CD4-positive, alpha-beta T cell treated with Interleukin-6 for 4 hours (primary cell): ENCODE measurements around the gene SNX6.
"Not testable (repeated sequence)": the region's sequence is repeated elsewhere in the genome, so short reads cannot be mapped to it uniquely, and the experiment has no call there.

Source experiments
- DNase-seq: peaks from one replicate; pipeline ENCODE4 v3.0.0-alpha.2; 2020; ENCODE audit warnings: mixed read lengths

Gene SNX6

GRCh38 chr14:34556498-34556829, 73.5 kb downstream of the SNX6 start:
- DNase-seq: not testable (repeated sequence)

GRCh38 chr14:34555583-34556497, 74.1 kb downstream of the SNX6 start:
- not testable (repeated sequence) for DNase-seq

GRCh38 chr14:34554540-34555250, 75.3 kb downstream of the SNX6 start:
- no peak for DNase-seq

DNA sequence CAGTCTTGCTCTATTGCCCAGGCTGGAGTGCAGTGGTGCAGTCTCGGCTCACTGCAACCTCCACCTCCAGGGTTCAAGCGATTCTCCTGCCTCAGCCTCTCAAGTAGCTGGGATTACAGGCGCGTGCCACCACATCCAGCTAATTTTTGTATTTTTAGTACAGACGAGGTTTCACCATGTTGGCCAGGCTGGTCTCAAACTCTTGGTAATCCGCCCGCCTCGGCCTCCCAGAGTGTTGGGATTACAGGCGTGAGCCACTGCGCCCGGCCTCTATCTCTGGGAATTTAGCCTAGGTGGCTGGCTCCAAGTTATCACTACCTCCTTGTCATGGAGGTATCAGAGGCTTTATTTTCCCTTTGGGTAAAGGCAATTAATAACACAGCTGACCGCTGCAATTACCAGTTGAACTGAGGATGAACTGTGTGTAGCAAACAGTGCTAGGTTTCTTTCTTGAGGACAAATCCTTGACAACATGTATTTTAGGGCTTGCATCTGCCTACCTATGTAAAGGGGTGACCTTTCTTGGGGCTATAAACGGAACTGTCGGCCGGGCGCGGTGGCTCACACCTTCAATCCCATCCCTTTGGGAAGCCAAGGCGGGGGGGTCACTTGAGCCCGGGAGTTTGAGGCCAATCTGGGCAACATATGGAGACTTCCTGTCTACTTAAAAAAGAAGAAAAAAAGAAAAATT, 80.5 kb downstream of the SNX6 start:
- not testable (repeated sequence) for DNase-seq

DNA sequence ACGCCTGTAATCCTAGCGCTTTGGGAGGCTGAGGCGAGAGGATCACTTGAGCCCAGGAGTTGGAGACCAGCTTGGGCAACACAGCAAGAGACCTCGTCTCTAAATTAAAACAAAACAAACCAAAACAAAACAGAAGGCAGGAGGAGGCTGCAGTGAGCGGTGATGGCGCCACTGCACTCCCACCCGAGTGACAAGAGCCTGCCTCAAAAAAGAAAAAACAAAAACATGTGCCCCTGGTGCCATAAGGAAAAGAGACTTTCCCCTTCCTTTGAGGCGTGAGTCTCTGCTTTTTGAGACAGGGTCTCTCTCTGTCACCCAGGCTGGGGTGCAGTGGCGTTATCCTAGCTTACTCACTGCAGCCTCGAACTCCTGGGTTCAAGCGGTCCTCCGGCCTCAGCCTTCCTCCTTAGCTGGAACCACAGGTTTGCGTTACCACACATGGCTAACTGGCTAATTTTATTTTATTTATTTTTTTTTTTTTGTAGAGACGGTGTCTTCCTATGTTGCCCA, 81.4 kb downstream of the SNX6 start:
- DNase-seq: no peak

DNA sequence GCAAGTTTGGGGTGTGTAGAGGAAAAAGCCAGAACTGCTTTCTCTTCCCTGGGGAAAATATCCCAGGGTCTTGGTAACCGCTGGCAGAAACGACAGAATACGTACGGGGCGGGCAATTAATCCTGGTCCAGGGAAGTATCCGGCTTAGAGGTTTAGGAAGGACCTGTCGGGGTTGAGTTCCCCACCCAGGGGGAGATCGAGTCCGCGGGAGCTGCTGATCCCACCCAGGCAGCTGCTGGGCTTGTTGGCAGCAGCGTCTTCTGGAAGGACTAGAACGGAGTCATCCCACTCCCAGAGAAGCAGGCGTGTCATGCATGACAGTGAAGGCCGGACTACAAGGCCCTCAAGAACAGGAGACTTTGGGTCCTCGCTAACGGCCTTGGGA, 82.8 kb downstream of the SNX6 start:
- DNase-seq: not testable (repeated sequence)

- not testable (repeated sequence) for DNase-seq
Measured at GRCh38 chr14:34546272-34547135, 83.4 kb downstream of the SNX6 start.

DNA sequence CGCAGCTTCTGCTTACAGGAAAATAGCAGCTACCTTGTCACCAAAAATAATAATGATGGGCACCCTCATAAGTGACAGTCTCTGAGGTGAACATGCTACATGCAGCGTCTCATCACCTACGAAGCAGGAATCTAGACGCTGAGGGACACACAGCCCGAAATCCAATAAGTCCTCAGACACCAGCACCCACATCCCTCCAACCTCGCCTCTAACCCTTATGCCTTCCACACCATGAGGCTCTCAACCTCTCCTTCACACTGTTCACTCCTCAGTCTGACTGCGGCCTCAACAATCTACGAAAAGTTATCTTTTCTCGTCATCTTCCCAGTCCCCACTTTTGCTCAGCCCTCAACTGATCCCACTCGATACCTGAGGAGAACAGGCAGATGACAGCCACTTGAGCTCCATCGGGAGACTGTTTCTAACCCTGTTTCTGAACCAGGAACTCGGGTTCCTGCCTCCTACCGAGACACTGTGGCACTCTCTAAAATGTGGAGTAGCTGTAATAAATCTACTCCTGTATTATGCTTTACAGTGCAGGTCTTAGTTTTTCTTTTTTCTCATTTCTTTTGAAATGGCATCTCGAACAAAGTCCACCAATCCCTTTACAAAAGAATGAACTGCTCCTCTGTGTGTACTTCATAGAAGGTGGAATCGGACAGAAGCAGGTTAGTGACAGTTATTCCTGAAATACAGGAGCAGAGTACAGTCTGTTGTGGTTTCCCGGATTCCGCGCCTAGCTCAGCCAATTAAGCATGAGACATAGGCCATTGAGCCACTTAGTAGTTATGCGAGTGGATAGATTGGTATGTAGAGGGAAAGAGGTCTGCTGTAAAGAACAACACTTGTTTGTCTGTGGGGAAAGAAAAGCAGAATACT, 89.5 kb downstream of the SNX6 start:
- DNase-seq: not testable (repeated sequence)

DNA sequence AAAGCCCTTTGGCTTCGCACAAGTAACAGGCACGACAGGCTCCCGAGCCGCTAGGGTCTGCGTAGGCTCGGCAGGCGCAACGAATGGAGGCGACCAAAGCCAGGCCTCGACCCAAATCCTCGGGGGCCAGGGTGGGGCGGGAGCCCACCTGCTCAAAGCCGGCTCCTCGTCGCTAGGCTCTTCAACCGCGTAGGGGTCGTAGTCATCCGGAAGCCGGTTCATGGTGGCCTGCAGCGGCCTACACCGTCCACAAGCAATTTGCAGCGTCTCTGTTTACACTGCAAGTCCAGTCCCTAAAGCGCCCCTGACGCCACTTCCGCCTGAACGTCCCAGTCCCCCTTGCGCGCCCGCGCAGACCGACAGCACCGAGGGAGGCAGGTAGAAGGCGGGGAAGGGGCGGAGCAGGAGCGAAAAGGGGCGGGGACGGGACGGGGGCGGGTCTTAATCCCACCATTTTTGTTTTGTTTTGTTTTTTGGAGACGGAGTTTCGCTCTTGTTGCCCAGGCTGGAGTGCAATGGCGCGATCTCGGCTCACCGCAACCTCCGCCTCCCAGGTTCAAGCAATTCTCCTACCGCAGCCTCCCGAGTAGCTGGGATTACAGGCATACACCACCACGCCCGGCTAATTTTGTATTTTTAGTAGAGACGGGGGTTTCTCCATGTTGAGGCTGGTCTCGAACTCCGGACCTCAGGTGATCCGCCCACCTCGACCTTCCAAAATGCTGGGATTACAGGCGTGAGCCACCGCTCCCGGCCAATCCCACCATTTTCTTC, 90.4 kb downstream of the SNX6 start, which contains the start of gene EAPP:
TSS of gene EAPP (minus strand) at position 295 of the 774 bp plus-strand sequence. CDS start at position 222, 73 bp downstream.
- peak; percentile 95 for DNase-seq

DNA sequence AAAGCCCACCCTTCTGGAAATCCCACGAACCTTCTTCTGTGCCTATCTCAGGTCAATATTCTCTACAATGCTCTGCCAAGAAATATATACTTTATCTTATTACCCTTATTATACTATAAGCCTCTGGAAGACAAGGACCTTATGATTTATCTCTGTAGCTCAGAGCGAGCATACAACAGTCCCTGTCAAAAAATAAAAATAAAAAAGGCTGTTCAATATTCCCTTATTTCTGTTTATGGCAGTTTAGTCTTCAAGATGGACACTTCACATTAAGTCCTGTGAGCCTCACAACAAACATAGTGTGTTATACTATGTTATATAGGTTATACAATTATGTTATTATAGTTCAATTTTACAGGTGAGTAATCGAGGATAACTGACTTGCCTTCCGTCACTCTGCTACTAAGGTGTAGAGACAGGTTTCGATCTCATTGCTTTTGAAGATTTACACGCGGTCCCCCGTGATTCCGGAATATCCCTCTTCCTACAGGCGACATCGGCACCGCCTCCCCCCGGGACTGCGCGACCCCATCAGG, 91.0 kb downstream of the SNX6 start:
- no peak for DNase-seq

DNA sequence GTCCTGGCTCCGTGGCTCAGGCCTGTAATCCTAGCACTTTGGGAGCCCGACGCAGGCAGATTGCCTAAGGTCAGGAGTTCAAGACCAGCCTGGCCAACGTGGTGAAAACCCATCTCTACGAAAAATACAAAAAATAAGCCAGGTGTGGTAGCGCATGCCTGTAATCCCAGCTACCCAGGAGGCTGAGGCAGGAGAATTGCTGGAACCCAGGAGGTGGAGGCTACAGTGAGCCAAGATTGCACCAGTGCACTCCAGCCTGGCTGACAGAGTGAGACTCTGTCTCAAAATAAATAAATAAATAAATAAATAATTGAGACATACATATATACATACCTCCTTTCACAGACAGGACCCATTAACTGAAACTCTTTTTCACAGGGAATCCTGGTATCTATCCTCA, 91.9 kb downstream of the SNX6 start:
- not testable (repeated sequence) for DNase-seq

DNA sequence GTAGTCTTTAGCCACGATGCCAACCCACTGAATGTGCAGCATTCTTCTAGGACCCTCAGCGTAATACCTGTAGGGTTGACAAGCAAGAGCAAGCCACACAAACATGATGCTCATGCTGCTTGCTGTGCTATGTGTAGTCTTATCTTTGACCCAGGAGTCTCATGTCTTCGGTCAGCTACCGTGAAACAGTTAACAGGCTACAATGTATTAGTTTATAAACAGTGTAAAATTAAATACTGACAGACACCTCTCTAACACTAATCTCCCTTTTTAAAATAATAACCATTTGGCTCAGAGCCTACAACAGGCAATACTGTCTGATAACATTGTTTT, 92.3 kb downstream of the SNX6 start:
- no peak for DNase-seq

DNA sequence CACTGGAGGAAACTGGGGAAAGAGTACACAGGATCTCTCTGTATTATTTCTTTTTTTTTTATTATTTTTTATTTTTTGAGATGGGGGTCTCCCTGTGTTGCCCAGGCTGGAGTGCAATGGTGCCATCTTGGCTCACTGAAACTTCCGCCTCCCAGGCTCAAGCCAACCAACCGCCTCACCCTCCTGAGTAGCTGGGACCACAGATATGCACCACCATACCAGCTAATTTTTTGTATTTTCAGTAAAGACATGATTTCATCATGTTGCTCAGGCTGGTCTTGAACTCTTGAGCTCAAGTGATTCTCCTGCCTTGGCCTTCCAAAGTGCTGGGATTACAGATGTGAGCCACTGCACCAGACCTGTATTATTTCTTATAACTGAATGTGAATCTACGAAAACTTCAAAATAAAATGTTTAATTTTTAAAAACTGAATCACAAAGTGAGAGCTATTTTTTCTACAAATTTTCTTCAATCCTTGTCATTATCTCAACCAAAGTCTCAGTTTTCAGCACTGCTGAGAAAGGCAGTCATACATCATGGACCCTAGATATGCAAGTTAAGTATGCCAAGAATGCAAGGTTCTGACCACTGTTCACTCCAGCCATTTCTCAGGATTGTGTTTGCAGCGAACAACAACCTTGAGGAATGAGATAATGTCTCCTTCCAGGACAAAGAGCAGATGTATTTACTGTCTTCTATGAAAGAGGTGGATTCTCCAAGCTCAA, 92.8 kb downstream of the SNX6 start:
- no peak for DNase-seq

GRCh38 chr14:34527591-34527990, 102.4 kb downstream of the SNX6 start:
- no peak for DNase-seq

- not testable (repeated sequence) for DNase-seq
Measured at GRCh38 chr14:34524216-34524615, 105.7 kb downstream of the SNX6 start.

DNA sequence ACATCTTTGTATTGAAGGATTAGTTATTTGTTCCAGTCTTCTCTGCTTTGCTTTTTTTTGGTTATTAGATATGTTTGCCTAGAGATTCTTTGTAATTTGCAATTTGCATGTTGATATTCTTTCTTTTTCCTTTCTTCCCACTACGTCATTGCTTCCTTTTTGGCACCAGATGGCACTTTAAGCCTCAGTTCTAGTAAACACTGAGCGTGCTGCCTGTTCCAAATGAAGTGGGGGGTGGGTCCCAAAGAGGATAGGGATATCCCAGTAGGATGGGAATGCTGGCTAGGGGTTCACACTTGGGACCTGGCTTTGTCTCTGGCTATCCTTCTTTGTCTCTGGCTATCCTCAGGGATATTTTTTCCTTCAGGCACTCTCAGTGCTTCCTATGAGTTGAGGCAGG, 107.5 kb downstream of the SNX6 start:
- no peak for DNase-seq

DNA sequence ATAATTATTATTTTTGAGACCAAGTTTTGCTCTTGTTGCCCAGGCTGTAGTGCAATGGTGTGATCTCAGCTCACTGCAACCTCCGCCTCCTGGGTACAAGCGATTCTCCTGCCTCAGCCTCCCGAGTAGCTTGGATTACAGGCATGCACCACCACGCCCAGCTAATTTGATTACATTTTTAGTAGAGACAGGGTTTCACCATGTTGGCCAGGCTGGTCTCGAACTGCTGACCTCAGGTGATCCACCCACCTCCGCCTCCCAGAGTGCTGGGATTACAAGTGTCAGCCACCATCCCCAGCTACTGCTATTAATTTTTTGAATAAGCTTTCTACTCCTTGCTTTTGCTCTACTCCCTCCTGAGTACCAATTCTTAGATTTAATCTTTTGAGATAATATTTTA, 108.9 kb downstream of the SNX6 start:
- not testable (repeated sequence) for DNase-seq

- not testable (repeated sequence) for DNase-seq
Measured at GRCh38 chr14:34520304-34520970, 109.5 kb downstream of the SNX6 start.
